HEK293 (cell line): Measurements from ENCODE around the gene PRKAB1.

Source experiments
- HOXD13 ChIP-seq: sonication (generic); formaldehyde crosslinking; IDR thresholded peaks from 2 replicates; pipeline ENCODE4 v1.8.0; 2022; ENCODE audit warnings: missing genetic modification reagents, borderline replicate concordance
- MZF1 ChIP-seq: fragments of 450-650 bp; formaldehyde crosslinking; IDR thresholded peaks from 2 replicates; pipeline ENCODE4 v1.5.1; 2017; ENCODE audit warnings: missing biosample characterization, missing genetic modification characterization, borderline replicate concordance
- OVOL3 ChIP-seq: fragments of 450-650 bp; formaldehyde crosslinking; IDR thresholded peaks from 2 replicates; pipeline ENCODE4 v1.5.1; 2016; ENCODE audit warnings: missing biosample characterization, missing genetic modification characterization
- TCF7L2 ChIP-seq: IDR thresholded peaks from 2 replicates; pipeline ENCODE4 v1.6.1; 2011; ENCODE audit warnings: low read depth, mild to moderate bottlenecking, inconsistent platforms, low read length, moderate library complexity, borderline replicate concordance
- ZNF624 ChIP-seq: fragments of 450-650 bp; formaldehyde crosslinking; IDR thresholded peaks from 2 replicates; pipeline ENCODE4 v1.5.1; 2017; ENCODE audit warnings: missing biosample characterization, missing genetic modification characterization
- ZNF768 ChIP-seq: fragments of 450-650 bp; formaldehyde crosslinking; IDR thresholded peaks from 2 replicates; pipeline ENCODE4 v1.5.1; 2018; ENCODE audit warnings: missing biosample characterization, mild to moderate bottlenecking, missing genetic modification characterization
- ZNF785 ChIP-seq: fragments of 450-650 bp; formaldehyde crosslinking; IDR thresholded peaks from 2 replicates; pipeline ENCODE4 v1.5.1; 2016; ENCODE audit warnings: missing biosample characterization, missing genetic modification characterization
- TF ChIP-seq, protein P1 (sequence below): fragments of 450-650 bp; formaldehyde crosslinking; IDR thresholded peaks from 2 replicates; pipeline ENCODE4 v1.5.1; 2016; ENCODE audit warnings: missing biosample characterization, missing genetic modification characterization
- TF ChIP-seq, protein P2 (sequence below): fragments of 450-650 bp; formaldehyde crosslinking; IDR thresholded peaks from 2 replicates; pipeline ENCODE4 v1.5.1; 2016; ENCODE audit warnings: missing biosample characterization, missing genetic modification characterization
- TF ChIP-seq, protein P3 (sequence below): fragments of 450-650 bp; formaldehyde crosslinking; IDR thresholded peaks from 2 replicates; pipeline ENCODE4 v1.5.1; 2016; ENCODE audit warnings: missing biosample characterization, missing genetic modification characterization

DNA sequence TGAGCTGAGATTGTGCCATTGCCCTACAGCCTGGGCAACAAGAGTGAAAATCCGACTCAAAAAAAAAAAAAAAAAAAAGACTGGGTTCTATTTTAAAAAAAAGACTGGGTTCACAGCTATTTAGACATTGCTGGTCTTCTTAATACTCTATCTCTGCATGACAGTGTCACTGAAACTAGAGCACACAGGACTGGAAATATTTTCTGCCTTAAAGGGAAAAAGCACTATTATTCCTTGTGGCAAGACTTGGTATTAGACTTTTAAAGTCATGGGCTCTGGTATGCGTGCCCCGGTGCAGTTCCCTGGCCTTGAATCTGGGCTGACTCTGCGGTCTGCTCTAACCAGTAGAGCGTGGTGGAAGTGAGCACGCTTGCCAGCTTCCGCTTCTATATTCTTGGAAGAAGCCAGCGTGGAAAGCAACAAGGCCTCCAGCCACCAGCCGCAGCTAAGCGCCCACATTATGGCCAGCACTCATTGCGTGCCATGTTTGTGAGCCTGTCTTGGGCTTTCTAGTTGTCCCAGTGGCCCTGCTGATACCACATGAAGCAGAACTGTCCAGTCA, 31.3 kb downstream of the PRKAB1 start:
- TF ChIP-seq, protein P1, sequence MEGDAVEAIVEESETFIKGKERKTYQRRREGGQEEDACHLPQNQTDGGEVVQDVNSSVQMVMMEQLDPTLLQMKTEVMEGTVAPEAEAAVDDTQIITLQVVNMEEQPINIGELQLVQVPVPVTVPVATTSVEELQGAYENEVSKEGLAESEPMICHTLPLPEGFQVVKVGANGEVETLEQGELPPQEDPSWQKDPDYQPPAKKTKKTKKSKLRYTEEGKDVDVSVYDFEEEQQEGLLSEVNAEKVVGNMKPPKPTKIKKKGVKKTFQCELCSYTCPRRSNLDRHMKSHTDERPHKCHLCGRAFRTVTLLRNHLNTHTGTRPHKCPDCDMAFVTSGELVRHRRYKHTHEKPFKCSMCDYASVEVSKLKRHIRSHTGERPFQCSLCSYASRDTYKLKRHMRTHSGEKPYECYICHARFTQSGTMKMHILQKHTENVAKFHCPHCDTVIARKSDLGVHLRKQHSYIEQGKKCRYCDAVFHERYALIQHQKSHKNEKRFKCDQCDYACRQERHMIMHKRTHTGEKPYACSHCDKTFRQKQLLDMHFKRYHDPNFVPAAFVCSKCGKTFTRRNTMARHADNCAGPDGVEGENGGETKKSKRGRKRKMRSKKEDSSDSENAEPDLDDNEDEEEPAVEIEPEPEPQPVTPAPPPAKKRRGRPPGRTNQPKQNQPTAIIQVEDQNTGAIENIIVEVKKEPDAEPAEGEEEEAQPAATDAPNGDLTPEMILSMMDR (tag by site-specific recombination), result no peak
- TF ChIP-seq, protein P2, sequence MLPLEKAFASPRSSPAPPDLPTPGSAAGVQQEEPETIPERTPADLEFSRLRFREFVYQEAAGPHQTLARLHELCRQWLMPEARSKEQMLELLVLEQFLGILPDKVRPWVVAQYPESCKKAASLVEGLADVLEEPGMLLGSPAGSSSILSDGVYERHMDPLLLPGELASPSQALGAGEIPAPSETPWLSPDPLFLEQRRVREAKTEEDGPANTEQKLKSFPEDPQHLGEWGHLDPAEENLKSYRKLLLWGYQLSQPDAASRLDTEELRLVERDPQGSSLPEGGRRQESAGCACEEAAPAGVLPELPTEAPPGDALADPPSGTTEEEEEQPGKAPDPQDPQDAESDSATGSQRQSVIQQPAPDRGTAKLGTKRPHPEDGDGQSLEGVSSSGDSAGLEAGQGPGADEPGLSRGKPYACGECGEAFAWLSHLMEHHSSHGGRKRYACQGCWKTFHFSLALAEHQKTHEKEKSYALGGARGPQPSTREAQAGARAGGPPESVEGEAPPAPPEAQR (tag by site-specific recombination), result no peak
- TF ChIP-seq ZNF624, result no peak
- TF ChIP-seq, protein P3, sequence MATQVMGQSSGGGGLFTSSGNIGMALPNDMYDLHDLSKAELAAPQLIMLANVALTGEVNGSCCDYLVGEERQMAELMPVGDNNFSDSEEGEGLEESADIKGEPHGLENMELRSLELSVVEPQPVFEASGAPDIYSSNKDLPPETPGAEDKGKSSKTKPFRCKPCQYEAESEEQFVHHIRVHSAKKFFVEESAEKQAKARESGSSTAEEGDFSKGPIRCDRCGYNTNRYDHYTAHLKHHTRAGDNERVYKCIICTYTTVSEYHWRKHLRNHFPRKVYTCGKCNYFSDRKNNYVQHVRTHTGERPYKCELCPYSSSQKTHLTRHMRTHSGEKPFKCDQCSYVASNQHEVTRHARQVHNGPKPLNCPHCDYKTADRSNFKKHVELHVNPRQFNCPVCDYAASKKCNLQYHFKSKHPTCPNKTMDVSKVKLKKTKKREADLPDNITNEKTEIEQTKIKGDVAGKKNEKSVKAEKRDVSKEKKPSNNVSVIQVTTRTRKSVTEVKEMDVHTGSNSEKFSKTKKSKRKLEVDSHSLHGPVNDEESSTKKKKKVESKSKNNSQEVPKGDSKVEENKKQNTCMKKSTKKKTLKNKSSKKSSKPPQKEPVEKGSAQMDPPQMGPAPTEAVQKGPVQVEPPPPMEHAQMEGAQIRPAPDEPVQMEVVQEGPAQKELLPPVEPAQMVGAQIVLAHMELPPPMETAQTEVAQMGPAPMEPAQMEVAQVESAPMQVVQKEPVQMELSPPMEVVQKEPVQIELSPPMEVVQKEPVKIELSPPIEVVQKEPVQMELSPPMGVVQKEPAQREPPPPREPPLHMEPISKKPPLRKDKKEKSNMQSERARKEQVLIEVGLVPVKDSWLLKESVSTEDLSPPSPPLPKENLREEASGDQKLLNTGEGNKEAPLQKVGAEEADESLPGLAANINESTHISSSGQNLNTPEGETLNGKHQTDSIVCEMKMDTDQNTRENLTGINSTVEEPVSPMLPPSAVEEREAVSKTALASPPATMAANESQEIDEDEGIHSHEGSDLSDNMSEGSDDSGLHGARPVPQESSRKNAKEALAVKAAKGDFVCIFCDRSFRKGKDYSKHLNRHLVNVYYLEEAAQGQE (tag by site-specific recombination), result no peak
- TF ChIP-seq HOXD13 (CRISPR knock-in tag), result no peak
- TF ChIP-seq ZNF768 (tag by site-specific recombination), result no peak
- TF ChIP-seq TCF7L2, result no peak
- no peak for TF ChIP-seq OVOL3 (tag by site-specific recombination)
- TF ChIP-seq MZF1, result no peak
- TF ChIP-seq ZNF785, result no peak
